Glutamatergic neuron (in vitro differentiated cells): ENCODE measurements around the gene SKOR1. TPM values are rescaled to one million over a fixed set of nuclear protein-coding genes. Genes with fewer than 3 reads are reported as not detected.

Experiments
- DNase-seq: peaks from one replicate; pipeline ENCODE4 v3.0.0; 2022
- H3K27ac Mint-ChIP-seq: one replicate; pipeline ENCODE4 v1.8.0; 2020; ENCODE audit warnings: mild to moderate bottlenecking, mixed read lengths, inconsistent platforms; ENCODE audit not compliant: unreplicated experiment
- H3K27me3 Mint-ChIP-seq: one replicate; pipeline ENCODE4 v1.8.0; 2020; ENCODE audit warnings: mild to moderate bottlenecking, moderate library complexity, mixed read lengths, inconsistent platforms; ENCODE audit not compliant: unreplicated experiment
- H3K36me3 Mint-ChIP-seq: one replicate; pipeline ENCODE4 v1.8.0; 2020; ENCODE audit warnings: mild to moderate bottlenecking, mixed read lengths, inconsistent platforms; ENCODE audit not compliant: unreplicated experiment
- H3K4me1 Mint-ChIP-seq: one replicate; pipeline ENCODE4 v1.8.0; 2020; ENCODE audit warnings: mild to moderate bottlenecking, low read depth, mixed read lengths, inconsistent platforms; ENCODE audit not compliant: unreplicated experiment
- H3K4me3 Mint-ChIP-seq: one replicate; pipeline ENCODE4 v1.8.0; 2020; ENCODE audit warnings: mild to moderate bottlenecking, mixed read lengths, inconsistent platforms; ENCODE audit not compliant: unreplicated experiment
- H3K9me3 Mint-ChIP-seq: one replicate; pipeline ENCODE4 v1.8.0; 2020; ENCODE audit warnings: mild to moderate bottlenecking, moderate library complexity, mixed read lengths, inconsistent platforms; ENCODE audit not compliant: unreplicated experiment
- total RNA-seq: library from RNA; stranded (reverse); fragmentation: NEBNext Ultra II Directional; extraction: Animal tissue kit (Norgen Biotek cat#: 25700); gene quantifications from one replicate; pipeline ENCODE4 v1.2.1, GENCODE V29; 2021; ENCODE audit not compliant: unreplicated experiment
- TF ChIP-seq, protein P1 (sequence below): fragments of 200-600 bp; sonication (generic); IDR thresholded peaks from one replicate; pipeline ENCODE4 v1.5.0; 2021; ENCODE audit not compliant: partially characterized antibody, unreplicated experiment

Gene SKOR1
- total RNA-seq, 1 donor from 2014 or later, result 4.0 TPM

DNA sequence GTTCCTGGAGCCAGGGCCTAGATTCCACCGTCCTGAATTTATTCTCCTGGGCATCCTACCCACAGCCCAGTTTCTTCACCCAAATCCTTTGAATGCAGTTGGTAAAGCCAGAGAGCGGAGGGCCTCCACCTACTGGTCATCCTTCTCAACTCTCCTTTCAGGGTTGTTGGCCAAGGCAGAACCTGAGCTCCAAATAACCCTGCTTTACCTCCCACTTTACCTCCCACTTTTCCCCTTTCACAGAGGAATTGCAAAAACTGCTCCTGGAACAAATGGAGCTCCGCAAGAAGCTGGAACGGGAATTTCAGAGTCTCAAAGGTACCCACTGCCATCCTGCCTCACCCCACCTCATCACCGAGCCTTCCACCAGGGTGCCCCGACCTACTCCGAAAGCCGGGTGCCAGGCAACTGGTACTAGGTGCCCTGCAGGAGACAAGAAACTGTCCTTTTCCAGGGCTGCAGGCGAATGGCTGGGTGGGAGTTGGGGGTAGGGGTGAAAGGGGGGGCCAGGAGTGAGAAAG is 6.8 kb downstream of the SKOR1 start:
- TF ChIP-seq, protein P1, sequence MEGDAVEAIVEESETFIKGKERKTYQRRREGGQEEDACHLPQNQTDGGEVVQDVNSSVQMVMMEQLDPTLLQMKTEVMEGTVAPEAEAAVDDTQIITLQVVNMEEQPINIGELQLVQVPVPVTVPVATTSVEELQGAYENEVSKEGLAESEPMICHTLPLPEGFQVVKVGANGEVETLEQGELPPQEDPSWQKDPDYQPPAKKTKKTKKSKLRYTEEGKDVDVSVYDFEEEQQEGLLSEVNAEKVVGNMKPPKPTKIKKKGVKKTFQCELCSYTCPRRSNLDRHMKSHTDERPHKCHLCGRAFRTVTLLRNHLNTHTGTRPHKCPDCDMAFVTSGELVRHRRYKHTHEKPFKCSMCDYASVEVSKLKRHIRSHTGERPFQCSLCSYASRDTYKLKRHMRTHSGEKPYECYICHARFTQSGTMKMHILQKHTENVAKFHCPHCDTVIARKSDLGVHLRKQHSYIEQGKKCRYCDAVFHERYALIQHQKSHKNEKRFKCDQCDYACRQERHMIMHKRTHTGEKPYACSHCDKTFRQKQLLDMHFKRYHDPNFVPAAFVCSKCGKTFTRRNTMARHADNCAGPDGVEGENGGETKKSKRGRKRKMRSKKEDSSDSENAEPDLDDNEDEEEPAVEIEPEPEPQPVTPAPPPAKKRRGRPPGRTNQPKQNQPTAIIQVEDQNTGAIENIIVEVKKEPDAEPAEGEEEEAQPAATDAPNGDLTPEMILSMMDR, result no peak
- peaks cover 8% of the 10 kb centered on the region for H3K4me1 Mint-ChIP-seq
- peaks cover 4% of the 10 kb centered on the region for H3K9me3 Mint-ChIP-seq
- no peak overlapping the region for H3K4me3 Mint-ChIP-seq
- H3K27me3 Mint-ChIP-seq, result peaks cover 14% of the 10 kb centered on the region
- no peak overlapping the region for H3K27ac Mint-ChIP-seq
- DNase-seq, result no peak
- peaks cover 8% of the 10 kb centered on the region for H3K36me3 Mint-ChIP-seq

DNA sequence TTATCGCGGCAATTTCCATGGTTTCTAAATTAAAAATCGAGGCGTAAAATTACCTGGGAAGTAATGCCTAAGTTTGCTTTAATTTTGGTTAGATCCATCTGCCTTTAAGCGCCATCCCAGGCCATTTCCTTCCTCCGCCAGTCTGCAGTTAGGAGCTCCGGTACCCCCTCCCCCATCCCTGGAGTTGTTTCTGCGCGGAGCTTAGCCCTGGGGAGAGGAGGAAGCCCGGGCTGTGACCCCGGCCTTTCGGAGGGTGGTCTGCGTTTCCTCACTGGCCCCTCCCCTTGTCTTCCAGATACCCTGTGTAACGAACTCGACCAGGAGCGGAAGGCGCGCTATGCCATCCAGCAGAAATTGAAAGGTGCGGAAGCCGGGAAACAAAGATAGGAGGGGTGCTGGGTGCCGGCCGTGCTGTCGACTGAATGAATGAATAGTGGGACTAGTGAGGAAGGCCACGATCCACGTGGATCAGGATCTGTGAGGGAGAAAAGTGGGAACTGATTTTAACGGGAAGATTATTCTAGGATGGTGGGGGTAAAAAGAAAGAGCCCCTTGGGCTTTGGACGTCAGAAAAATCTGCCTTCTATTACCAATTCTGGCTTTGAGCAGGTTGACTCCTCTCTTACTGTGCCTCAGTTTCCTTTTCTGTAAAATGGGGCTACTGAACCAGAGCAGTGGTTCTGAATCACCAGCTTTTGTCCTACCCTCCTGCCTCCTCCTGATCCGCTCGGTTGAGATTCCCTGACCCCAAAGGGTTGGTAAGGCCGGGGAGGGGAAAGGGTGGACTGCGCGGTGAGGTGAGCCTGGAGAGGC is 7.8 kb downstream of the SKOR1 start:
- no peak overlapping the region for H3K27ac Mint-ChIP-seq
- peaks cover 8% of the 10 kb centered on the region for H3K4me1 Mint-ChIP-seq
- TF ChIP-seq, protein P1, result no peak
- H3K27me3 Mint-ChIP-seq, result peaks cover 14% of the 10 kb centered on the region
- peak overlapping the region; percentile 68 for H3K4me3 Mint-ChIP-seq
- peaks cover 4% of the 10 kb centered on the region for H3K9me3 Mint-ChIP-seq
- H3K36me3 Mint-ChIP-seq, result peaks cover 8% of the 10 kb centered on the region
- DNase-seq, result no peak

DNA sequence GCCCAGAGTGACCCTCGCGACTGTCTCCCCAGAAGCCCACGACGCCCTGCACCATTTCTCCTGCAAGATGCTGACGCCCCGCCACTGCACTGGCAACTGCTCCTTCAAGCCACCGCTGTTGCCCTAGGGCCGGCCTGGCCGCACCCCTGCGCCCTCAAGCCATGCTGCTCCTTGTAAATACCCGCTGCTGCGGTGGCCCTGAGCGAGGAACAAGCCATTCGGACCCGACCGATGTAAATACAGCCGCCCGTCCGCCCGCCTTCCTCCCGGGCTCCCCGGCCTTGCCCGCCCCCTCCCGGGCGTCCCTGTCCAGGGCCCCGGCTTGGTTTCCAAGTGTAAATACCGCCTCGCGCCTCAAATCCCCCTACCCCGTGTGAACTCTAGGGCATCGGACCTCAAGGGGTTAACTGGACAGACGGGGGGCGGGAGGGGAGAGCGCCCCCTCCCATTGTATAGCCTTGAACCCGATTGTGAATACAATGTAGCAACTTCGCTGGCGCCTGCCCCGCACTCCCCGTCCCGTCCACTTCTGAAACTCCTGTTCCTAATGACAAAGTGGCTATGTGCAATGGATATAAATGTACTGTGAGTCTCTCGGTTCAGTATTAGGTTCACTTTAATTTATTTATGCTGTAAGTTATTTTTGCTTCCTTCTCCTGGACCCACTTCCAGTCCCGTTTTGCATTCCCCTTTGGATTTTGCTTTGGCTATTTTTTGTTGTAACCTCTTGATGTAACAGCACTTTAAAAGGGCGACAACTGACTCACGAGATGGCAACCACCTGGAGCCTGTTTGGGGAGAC is 8.6 kb downstream of the SKOR1 start:
- Mint-ChIP-seq H3K4me1 (peaks cover 10% of the 10 kb centered on the region), H3K4me3 (peak overlapping the region; percentile 73), H3K36me3 (peaks cover 8% of the 10 kb centered on the region), H3K9me3 (no peaks in the 10 kb centered on the region), H3K27ac (no peak overlapping the region), H3K27me3 (peaks cover 9% of the 10 kb centered on the region)
- TF ChIP-seq, protein P1, result peak; percentile 71
- DNase-seq, result peak; percentile 84

DNA sequence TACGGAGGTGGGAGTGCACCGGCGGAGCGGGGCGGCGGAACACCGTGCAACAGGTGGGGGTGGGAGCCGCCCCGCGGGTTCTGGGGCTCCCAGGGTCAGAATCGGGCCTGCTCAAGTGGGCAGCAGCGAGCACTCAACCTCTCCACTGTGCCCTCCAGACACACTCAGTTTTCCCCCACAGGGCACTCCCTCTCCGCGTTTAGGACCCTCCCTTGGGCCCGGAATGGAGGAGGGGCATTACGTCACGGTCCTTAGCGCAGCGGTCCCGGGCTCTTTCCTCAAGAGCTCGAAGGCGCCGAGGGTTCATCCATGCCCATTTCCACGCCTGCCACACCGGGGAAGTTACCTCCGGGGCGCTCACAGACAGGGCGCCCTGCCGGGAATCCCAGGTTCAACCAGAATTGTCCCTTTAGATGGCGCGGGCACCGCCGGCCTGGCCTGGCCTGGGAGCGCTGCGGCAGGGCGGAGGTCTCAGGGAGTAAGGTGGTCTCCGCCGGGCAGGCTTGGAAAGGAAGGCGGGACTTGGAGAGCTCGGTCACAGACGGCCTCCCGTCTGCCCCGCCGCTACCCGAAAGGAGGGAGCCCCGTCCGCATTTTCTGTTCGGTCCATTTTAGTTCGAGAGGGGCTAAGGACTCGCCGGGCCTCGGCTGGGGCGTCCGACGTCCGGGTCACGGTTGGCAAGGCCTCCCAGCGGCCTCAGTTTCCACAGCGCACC is 9.4 kb downstream of the SKOR1 start:
- TF ChIP-seq, protein P1, result no peak

More for the DNA sequence above, 9.4 kb downstream of the SKOR1 start:
- Mint-ChIP-seq H3K9me3 (peaks cover 5% of the 10 kb centered on the region), H3K4me3 (peak overlapping the region; percentile 79), H3K36me3 (peaks cover 8% of the 10 kb centered on the region), H3K4me1 (peaks cover 12% of the 10 kb centered on the region), H3K27me3 (peaks cover 10% of the 10 kb centered on the region), H3K27ac (no peak overlapping the region)
- peak; percentile 48 for DNase-seq
